Measurements from ENCODE around the gene RDM1.

The RDM1 gene

GRCh38 chr17:35915153-35915964 is 15.2 kb downstream of the RDM1 start:
- Histone ChIP-seq H3K9ac (ENCODE audit: low read length) (no peak overlapping the region), H4K20me1 (ENCODE audit: low read depth, low read length) (no peaks in the 10 kb centered on the region), H3K9me2 (replicated peaks; ENCODE audit: insufficient read depth, low read length) (no peaks in the 10 kb centered on the region), H3K4me2 (ENCODE audit: low read depth, low read length, poor library complexity, severe bottlenecking) (no peak overlapping the region), H2AFZ (ENCODE audit: low read depth, low read length, severe bottlenecking) (no peak overlapping the region), H3K9me3 (ENCODE audit: insufficient read depth, low read length) (no peaks in the 10 kb centered on the region), H3K79me2 (ENCODE audit: insufficient read depth, low read length) (no peaks in the 10 kb centered on the region), H3K36me3 (ENCODE audit: low read length) (no peaks in the 10 kb centered on the region; the same call in 1 of the 2 replicates), H3K27ac (ENCODE audit: low read depth, low read length) (no peak overlapping the region), H3K4me3 (ENCODE audit: insufficient read depth, low read length, poor library complexity, severe bottlenecking) (no peak overlapping the region), H3F3A (ENCODE audit: insufficient read depth) (no peaks in the 10 kb centered on the region), H3K27me3 (ENCODE audit: low read length) (no peaks in the 10 kb centered on the region)
- no peak for TF ChIP-seq EZH2phosphoT487 (conservative IDR thresholded peaks at IDR 0.05; ENCODE audit: low read length)
- TF ChIP-seq, protein P1, sequence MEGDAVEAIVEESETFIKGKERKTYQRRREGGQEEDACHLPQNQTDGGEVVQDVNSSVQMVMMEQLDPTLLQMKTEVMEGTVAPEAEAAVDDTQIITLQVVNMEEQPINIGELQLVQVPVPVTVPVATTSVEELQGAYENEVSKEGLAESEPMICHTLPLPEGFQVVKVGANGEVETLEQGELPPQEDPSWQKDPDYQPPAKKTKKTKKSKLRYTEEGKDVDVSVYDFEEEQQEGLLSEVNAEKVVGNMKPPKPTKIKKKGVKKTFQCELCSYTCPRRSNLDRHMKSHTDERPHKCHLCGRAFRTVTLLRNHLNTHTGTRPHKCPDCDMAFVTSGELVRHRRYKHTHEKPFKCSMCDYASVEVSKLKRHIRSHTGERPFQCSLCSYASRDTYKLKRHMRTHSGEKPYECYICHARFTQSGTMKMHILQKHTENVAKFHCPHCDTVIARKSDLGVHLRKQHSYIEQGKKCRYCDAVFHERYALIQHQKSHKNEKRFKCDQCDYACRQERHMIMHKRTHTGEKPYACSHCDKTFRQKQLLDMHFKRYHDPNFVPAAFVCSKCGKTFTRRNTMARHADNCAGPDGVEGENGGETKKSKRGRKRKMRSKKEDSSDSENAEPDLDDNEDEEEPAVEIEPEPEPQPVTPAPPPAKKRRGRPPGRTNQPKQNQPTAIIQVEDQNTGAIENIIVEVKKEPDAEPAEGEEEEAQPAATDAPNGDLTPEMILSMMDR (IDR thresholded peaks at IDR 0.05; ENCODE audit: insufficient read depth, low read length, poor library complexity, severe bottlenecking), result no peak

DNA sequence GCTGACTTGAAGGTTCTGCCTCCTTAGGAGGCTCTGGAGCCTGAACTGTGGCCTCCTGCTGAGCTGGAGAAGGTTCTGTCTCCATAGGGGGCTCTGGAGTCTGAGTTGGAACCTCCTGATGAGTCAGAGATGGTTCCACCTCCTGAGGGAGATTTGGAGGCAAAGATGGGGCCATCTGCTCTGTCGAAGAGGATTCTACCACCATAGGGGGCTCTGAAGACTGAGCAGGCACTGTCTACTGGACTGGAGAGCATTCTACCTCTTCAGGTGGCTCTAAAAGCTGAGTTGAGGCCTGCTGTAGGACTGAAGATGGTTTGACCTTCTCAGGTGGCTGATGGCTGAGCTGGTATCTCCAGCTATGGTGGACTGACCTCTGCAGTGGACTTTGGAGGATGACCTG is 16.2 kb downstream of the RDM1 start:
- Histone ChIP-seq H3K9ac (ENCODE audit: low read length) (no peak overlapping the region), H3K79me2 (ENCODE audit: insufficient read depth, low read length) (no peaks in the 10 kb centered on the region), H3F3A (ENCODE audit: insufficient read depth) (no peaks in the 10 kb centered on the region), H3K27me3 (ENCODE audit: low read length) (no peaks in the 10 kb centered on the region), H3K4me3 (ENCODE audit: insufficient read depth, low read length, poor library complexity, severe bottlenecking) (no peak overlapping the region), H4K20me1 (ENCODE audit: low read depth, low read length) (no peaks in the 10 kb centered on the region), H2AFZ (ENCODE audit: low read depth, low read length, severe bottlenecking) (no peak overlapping the region), H3K36me3 (ENCODE audit: low read length) (no peaks in the 10 kb centered on the region; the same call in 1 of the 2 replicates), H3K9me3 (ENCODE audit: insufficient read depth, low read length) (no peaks in the 10 kb centered on the region), H3K27ac (ENCODE audit: low read depth, low read length) (no peak overlapping the region), H3K9me2 (replicated peaks; ENCODE audit: insufficient read depth, low read length) (no peaks in the 10 kb centered on the region), H3K4me2 (ENCODE audit: low read depth, low read length, poor library complexity, severe bottlenecking) (no peak overlapping the region)
- no peak for TF ChIP-seq EZH2phosphoT487 (conservative IDR thresholded peaks at IDR 0.05; ENCODE audit: low read length)
- TF ChIP-seq, protein P1 (IDR thresholded peaks at IDR 0.05; ENCODE audit: insufficient read depth, low read length, poor library complexity, severe bottlenecking), result no peak

GRCh38 chr17:35913609-35914008 is 17.0 kb downstream of the RDM1 start:
- Histone ChIP-seq H3K9me2 (replicated peaks; ENCODE audit: insufficient read depth, low read length) (no peaks in the 10 kb centered on the region), H3K79me2 (ENCODE audit: insufficient read depth, low read length) (no peaks in the 10 kb centered on the region), H3K27ac (ENCODE audit: low read depth, low read length) (no peak overlapping the region), H3K4me2 (ENCODE audit: low read depth, low read length, poor library complexity, severe bottlenecking) (no peak overlapping the region), H3K9me3 (ENCODE audit: insufficient read depth, low read length) (no peaks in the 10 kb centered on the region), H3K4me3 (ENCODE audit: insufficient read depth, low read length, poor library complexity, severe bottlenecking) (no peak overlapping the region), H4K20me1 (ENCODE audit: low read depth, low read length) (no peaks in the 10 kb centered on the region), H2AFZ (ENCODE audit: low read depth, low read length, severe bottlenecking) (no peak overlapping the region), H3K36me3 (ENCODE audit: low read length) (no peaks in the 10 kb centered on the region), H3F3A (ENCODE audit: insufficient read depth) (no peaks in the 10 kb centered on the region), H3K27me3 (ENCODE audit: low read length) (no peaks in the 10 kb centered on the region), H3K9ac (ENCODE audit: low read length) (no peak overlapping the region)
- TF ChIP-seq, protein P1 (IDR thresholded peaks at IDR 0.05; ENCODE audit: insufficient read depth, low read length, poor library complexity, severe bottlenecking), result no peak
- no peak for TF ChIP-seq EZH2phosphoT487 (conservative IDR thresholded peaks at IDR 0.05; ENCODE audit: low read length)

All from SU-DHL-6 (cell line).